Ascending aorta (tissue), 2 donors: Measurements from ENCODE around the gene EVC. TPM values are rescaled to one million over a fixed set of nuclear protein-coding genes. Genes with fewer than 3 reads are reported as not detected.

Experiments
- DNase-seq, 2 donors: peaks; one replicate each; pipeline ENCODE4 v3.0.0-alpha.2; 2019; ENCODE audit warnings: low spot score in 2 of 2
- H3K27ac ChIP-seq, 2 donors: fragments of 200-600 bp; sonication (generic); one replicate each; pipeline ENCODE4 v1.5.1; 2016 to 2017; ENCODE audit warnings: mild to moderate bottlenecking in 1 of 2
- H3K27me3 ChIP-seq: fragments of 200-600 bp; sonication (generic); one replicate; pipeline ENCODE4 v1.5.1; 2017
- H3K36me3 ChIP-seq, 2 donors: fragments of 200-600 bp; sonication (generic); one replicate each; pipeline ENCODE4 v1.5.1; 2016
- H3K4me1 ChIP-seq, 2 donors: fragments of 200-600 bp; sonication (generic); one replicate each; pipeline ENCODE4 v1.5.1; 2016 to 2017; ENCODE audit warnings: mild to moderate bottlenecking in 1 of 2
- H3K4me3 ChIP-seq, 2 donors: fragments of 200-600 bp; sonication (generic); one replicate each; pipeline ENCODE4 v1.5.1; 2016 to 2017; ENCODE audit warnings: mild to moderate bottlenecking in 1 of 2
- H3K9me3 ChIP-seq, 2 donors: fragments of 200-600 bp; sonication (generic); one replicate each; pipeline ENCODE4 v1.5.1; 2016
- intact Hi-C: fragments of 100-400 bp; cut with DNase I; formaldehyde crosslinking; loops from one replicate; pipeline ENCODE4 v1.15.1; 2023
- total RNA-seq: library from RNA; depleted of rRNA; stranded (reverse); fragments of >200 nt; gene quantifications from one replicate; pipeline ENCODE4 v1.1.0, GENCODE V29; 2016
- TF ChIP-seq, protein P1 (sequence below), 3 experiments: fragments of 200-600 bp in 2 of 3; fragments of 450-650 bp in 1 of 3; sonication (generic) in 2 of 3; IDR thresholded peaks; one replicate each; pipeline ENCODE4 v1.5.1; 2016 to 2019; ENCODE audit warnings: antibody characterized with exemption in 3 of 3, mild to moderate bottlenecking in 1 of 3, moderate library complexity in 1 of 3

EVC gene
- total RNA-seq, 1 donor from 2014 or later: 39.3 TPM

DNA sequence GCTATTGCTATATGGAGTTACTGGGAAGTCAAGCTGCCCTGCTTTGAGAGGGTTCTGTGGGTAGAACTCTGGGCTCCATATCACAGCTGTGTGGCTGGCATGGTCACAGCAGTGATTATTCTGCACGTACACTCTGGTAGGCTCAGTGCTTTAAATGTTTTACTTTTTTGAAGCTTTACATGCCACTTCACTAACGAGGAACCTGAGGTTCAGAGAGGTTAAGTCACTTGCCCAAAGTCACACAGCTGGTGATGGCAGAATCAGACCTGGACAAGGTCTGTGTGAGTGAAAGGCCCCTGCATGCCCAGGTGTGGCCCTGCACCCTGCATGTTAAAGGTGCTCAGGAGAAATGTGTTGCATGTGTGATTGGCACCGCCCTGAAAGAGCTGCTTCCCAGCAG, 24.5 kb downstream of the EVC start:
- intact Hi-C loops: no loop called here
- DNase-seq: no peak
- no peaks in the 10 kb centered on the region for H3K9me3 ChIP-seq
- no peaks in the 10 kb centered on the region for H3K27me3 ChIP-seq
- H3K27ac ChIP-seq: no peak overlapping the region
- H3K4me1 ChIP-seq: peaks cover 4 to 9% of the 10 kb centered on the region in 2 donors
- no peak overlapping the region for H3K4me3 ChIP-seq
- TF ChIP-seq, protein P1, sequence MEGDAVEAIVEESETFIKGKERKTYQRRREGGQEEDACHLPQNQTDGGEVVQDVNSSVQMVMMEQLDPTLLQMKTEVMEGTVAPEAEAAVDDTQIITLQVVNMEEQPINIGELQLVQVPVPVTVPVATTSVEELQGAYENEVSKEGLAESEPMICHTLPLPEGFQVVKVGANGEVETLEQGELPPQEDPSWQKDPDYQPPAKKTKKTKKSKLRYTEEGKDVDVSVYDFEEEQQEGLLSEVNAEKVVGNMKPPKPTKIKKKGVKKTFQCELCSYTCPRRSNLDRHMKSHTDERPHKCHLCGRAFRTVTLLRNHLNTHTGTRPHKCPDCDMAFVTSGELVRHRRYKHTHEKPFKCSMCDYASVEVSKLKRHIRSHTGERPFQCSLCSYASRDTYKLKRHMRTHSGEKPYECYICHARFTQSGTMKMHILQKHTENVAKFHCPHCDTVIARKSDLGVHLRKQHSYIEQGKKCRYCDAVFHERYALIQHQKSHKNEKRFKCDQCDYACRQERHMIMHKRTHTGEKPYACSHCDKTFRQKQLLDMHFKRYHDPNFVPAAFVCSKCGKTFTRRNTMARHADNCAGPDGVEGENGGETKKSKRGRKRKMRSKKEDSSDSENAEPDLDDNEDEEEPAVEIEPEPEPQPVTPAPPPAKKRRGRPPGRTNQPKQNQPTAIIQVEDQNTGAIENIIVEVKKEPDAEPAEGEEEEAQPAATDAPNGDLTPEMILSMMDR (IDR thresholded peaks at IDR 0.05): no peak
- H3K36me3 ChIP-seq: peaks cover 14 to 53% of the 10 kb centered on the region in 2 donors

- Histone ChIP-seq H3K9me3 (no peaks in the 10 kb centered on the region), H3K27ac (no peak overlapping the region), H3K36me3 (peaks cover 22 to 60% of the 10 kb centered on the region in 2 donors), H3K4me1 (no peaks in the 10 kb centered on the region), H3K27me3 (no peaks in the 10 kb centered on the region), H3K4me3 (no peak overlapping the region)
- intact Hi-C loops: no loop called here
- TF ChIP-seq, protein P1 (IDR thresholded peaks at IDR 0.05): no peak
- DNase-seq: no peak
Observed at GRCh38 chr4:5738061-5738460, 27.1 kb downstream of the EVC start.

DNA sequence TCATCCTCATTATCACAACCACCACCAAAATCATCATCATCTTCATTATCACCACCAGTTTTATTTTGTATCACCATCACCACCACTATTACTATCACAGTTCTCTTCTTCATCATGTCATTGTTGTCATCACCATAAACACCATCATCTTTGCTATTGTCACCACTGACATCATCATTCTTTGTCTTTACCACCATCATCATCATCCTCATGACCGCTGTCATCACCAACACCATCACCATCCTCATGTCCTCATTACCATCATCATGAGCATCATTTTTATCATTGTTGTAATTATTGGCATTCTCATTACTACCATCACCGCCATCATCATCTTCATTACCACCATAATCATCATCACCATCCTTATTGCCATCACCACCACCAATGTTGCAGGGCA, 31.4 kb downstream of the EVC start:
- no peaks in the 10 kb centered on the region for H3K27me3 ChIP-seq
- TF ChIP-seq, protein P1 (IDR thresholded peaks at IDR 0.05): no peak
- peaks cover 5 to 6% of the 10 kb centered on the region in 2 donors for H3K4me1 ChIP-seq
- no peak overlapping the region for H3K4me3 ChIP-seq
- no peak overlapping the region for H3K27ac ChIP-seq
- peaks cover 17 to 44% of the 10 kb centered on the region in 2 donors for H3K36me3 ChIP-seq
- H3K9me3 ChIP-seq: no peaks in the 10 kb centered on the region
- intact Hi-C loops: no loop called here
- no peak for DNase-seq

- intact Hi-C loops: no loop called here
- H3K36me3 ChIP-seq: peaks cover 17 to 42% of the 10 kb centered on the region in 2 donors
- TF ChIP-seq, protein P1 (IDR thresholded peaks at IDR 0.05): no peak
Observed at GRCh38 chr4:5742968-5743367, 32.0 kb downstream of the EVC start.

DNA sequence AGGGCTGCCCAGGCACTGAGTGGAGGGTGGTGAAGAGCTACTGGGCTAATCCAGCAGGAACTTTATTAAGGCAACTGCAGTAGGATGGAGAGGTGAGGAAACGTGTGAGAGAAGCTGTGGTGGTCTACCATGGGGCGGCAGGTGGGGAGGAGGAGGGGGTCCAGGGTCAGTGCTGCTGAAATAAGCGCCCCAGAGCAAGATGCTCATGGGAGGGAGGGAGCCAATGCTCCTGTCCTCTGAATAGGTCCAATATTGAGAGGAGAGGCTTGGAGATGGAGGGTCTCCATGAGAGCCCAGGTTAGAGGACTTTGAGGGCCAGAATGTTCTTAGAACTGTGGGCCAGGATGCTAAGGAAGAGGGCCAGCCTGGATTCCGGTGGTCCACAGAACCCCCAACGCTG, 35.2 kb downstream of the EVC start:
- peak in 1 of 2 donors; percentile 46 for DNase-seq
- Histone ChIP-seq H3K4me1 (peaks cover 5 to 9% of the 10 kb centered on the region in 2 donors), H3K4me3 (no peak overlapping the region), H3K27ac (peak overlapping the region; percentile 80 to 85), H3K9me3 (no peaks in the 10 kb centered on the region), H3K27me3 (no peaks in the 10 kb centered on the region), H3K36me3 (peaks cover 17 to 52% of the 10 kb centered on the region in 2 donors)
- intact Hi-C loops: loop anchor here (2.0 kb wide), 1 partner anchor 15 kb away; no protein-coding TSS in a partner anchor
- TF ChIP-seq, protein P1 (IDR thresholded peaks at IDR 0.05): no peak

More at GRCh38 chr4:5742968-5743367, 32.0 kb downstream of the EVC start:
- Histone ChIP-seq H3K9me3 (no peaks in the 10 kb centered on the region), H3K4me3 (no peak overlapping the region), H3K4me1 (peaks cover 5 to 9% of the 10 kb centered on the region in 2 donors), H3K27me3 (no peaks in the 10 kb centered on the region), H3K27ac (no peak overlapping the region)
- DNase-seq: no peak
